GM12892 (cell line): ENCODE results near the gene VSIR.

Experiments used
- POLR2A ChIP-seq: IDR thresholded peaks from 2 replicates; pipeline ENCODE4 v1.6.1; 2011; ENCODE audit warnings: low read depth, low read length, control low read depth
- POLR2AphosphoS5 ChIP-seq: IDR thresholded peaks from 2 replicates; pipeline ENCODE4 v1.6.1; 2011; ENCODE audit warnings: low read depth, low read length, control low read depth

DNA sequence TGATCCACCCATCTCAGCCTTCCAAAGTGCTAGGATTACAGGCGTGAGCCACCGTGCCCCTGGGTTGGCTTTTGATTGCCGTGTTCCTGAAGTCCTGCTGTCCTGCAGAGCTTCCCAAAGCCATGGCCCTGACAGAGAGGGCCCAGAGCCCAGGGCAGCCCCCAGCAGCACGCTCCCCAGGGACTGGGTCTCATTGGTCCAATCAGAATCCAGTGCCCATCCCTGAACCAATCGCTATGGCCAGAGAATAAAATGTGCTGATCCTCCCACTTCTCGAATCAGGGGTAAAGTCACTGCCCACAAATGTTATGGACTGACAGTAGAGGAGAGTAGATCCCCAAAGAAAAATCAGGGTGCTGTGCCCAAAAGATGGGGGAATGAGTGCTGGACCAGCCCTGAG is 48.8 kb downstream of the VSIR start:
- TF ChIP-seq POLR2A: no peak
- TF ChIP-seq POLR2AphosphoS5: no peak
